ENCODE measurements around the gene PLD5.

GRCh38 chr1:242401937-242402336 lies 122.6 kb downstream of the PLD5 start:
- no peak for TF ChIP-seq CTCF (conservative IDR thresholded peaks at IDR 0.05; ENCODE audit: low read depth, low read length)
- no peak for TF ChIP-seq EZH2 (IDR thresholded peaks at IDR 0.05; ENCODE audit: borderline replicate concordance, low read depth, low read length, poor library complexity, severe bottlenecking)
